IPS-15b (cell line): ENCODE results near the gene HOXB1.

Source experiments
- H3K27me3 ChIP-seq: one replicate; pipeline ENCODE4 v1.6.1; 2013; ENCODE audit warnings: low read length; ENCODE audit not compliant: control insufficient read depth, insufficient read depth
- H3K36me3 ChIP-seq: one replicate; pipeline ENCODE4 v1.6.1; 2013; ENCODE audit warnings: low read length; ENCODE audit not compliant: control insufficient read depth, insufficient read depth
- H3K4me1 ChIP-seq: one replicate; pipeline ENCODE4 v1.6.1; 2013; ENCODE audit warnings: mild to moderate bottlenecking, low read length; ENCODE audit not compliant: control insufficient read depth, insufficient read depth
- H3K4me3 ChIP-seq: one replicate; pipeline ENCODE4 v1.5.1; 2013; ENCODE audit warnings: low read depth, low read length
- H3K9ac ChIP-seq: one replicate; pipeline ENCODE4 v1.6.1; 2013; ENCODE audit warnings: low read depth, mild to moderate bottlenecking, low read length
- H3K9me3 ChIP-seq: one replicate; pipeline ENCODE4 v1.6.1; 2013; ENCODE audit warnings: mild to moderate bottlenecking, low read length; ENCODE audit not compliant: control insufficient read depth, insufficient read depth

The HOXB1 gene

DNA sequence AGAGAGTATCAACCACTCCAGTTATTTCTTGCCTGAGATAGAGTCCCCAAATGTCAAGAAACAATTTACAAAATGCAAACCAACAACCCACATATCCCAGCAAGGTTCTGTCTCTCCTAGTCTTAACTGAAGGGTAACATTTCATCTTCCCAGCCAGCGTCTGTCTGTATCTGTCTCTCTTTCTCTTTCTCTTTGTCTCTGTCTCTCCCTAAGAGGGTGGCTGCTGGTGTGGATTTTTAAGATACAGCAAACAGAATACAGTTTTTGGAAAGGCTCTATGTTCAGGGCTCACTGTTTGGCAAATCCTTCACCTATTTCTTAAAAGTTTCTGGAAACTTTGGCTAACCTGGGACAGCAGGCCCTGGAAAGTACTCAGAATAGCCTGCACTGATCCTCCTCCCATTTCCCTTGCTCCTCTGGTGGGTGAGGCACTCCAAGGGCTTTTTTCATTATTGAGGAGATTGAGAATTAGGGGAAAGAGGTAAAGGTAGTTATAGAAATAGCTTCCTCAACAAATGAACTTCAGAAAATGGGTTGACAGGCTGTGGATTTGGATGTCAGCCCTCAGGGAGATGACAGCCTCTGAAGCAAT is 41.1 kb upstream of the HOXB1 start:
- no peaks in the 10 kb centered on the region for H3K36me3 ChIP-seq
- no peaks in the 10 kb centered on the region for H3K9me3 ChIP-seq
- H3K4me3 ChIP-seq = peak overlapping the region; percentile 8
- peaks cover 99% of the 10 kb centered on the region for H3K27me3 ChIP-seq
- no peak overlapping the region for H3K9ac ChIP-seq
- H3K4me1 ChIP-seq = peaks cover 4% of the 10 kb centered on the region

DNA sequence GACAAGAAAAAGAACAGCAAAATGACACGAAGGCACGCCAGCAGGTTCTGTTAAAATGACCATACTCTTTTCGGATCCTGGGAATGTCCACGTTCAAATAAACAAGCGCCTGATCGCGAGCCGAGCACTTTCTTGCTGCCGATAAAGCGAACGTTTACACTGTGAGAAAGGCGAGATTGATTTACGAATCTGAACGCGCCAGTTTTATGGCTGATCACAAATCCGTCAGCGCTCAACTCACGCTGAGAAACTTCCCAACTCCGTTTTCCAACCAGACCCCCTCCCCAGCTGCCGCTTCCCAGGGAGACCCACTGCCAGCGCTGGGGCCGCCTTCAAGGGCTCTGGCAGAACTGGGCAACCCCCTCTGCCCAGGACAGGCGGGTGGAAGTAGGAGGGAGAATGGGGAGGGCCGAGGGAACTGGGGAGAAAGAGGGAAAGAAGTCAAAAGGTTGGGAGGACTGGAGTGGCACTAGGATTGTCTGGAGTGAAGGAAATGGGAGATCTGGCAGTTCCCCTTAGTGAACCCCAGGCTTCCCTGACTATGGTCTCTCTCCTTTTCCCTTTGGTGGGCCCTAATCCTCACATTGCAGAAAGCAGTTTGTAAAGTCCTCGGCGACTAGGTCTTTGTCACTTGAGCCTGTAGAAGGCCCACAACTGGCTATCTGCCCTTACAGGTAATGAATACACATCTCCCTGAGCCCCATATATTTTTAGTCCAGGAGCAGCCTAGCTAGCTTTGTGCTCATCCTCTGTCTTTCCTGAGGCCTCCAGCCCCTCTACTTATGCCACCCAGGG is 40.4 kb upstream of the HOXB1 start:
- H3K4me3 ChIP-seq = peak overlapping the region; percentile 7
- H3K9ac ChIP-seq = no peak overlapping the region
- no peaks in the 10 kb centered on the region for H3K36me3 ChIP-seq
- peaks cover 4% of the 10 kb centered on the region for H3K4me1 ChIP-seq
- no peaks in the 10 kb centered on the region for H3K9me3 ChIP-seq
- H3K27me3 ChIP-seq = peaks cover 100% of the 10 kb centered on the region

DNA sequence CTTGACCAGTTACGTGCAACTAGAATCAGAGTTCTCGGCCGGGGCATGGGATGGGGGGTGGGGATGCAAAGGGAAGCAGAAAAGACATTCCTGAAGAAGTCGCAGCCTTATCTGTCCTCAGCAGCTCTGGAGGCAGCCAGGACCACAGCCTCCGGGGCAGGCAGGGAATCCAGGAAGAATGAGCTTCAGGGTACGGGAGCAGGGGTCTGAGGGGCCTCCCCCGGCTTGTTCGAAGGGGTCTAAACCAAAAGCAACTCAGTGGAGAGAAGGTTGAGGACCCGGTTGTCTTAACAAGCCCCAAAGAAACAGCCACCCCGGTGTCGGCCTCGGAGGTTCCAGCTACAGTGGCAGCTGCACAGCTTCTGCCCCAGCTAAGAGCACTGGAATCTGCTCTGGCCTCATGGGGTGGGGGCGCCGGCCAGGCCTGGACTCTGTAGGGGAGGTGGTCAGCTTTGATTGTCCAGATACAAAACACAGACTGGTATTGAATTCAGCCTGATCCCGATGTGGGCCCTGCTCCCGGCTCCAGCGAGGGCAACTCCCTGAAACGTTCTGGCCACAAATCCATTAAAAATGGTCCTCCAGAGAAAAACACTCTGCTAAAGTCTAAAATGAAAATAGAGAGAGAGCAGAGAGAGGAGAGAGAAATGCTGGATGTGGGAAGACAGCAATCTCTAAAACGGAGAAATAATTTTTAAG is 39.7 kb upstream of the HOXB1 start:
- peaks cover 100% of the 10 kb centered on the region for H3K27me3 ChIP-seq
- peaks cover 4% of the 10 kb centered on the region for H3K4me1 ChIP-seq
- H3K9me3 ChIP-seq = no peaks in the 10 kb centered on the region
- H3K36me3 ChIP-seq = no peaks in the 10 kb centered on the region
- no peak overlapping the region for H3K9ac ChIP-seq
- peak overlapping the region; percentile 13 for H3K4me3 ChIP-seq

DNA sequence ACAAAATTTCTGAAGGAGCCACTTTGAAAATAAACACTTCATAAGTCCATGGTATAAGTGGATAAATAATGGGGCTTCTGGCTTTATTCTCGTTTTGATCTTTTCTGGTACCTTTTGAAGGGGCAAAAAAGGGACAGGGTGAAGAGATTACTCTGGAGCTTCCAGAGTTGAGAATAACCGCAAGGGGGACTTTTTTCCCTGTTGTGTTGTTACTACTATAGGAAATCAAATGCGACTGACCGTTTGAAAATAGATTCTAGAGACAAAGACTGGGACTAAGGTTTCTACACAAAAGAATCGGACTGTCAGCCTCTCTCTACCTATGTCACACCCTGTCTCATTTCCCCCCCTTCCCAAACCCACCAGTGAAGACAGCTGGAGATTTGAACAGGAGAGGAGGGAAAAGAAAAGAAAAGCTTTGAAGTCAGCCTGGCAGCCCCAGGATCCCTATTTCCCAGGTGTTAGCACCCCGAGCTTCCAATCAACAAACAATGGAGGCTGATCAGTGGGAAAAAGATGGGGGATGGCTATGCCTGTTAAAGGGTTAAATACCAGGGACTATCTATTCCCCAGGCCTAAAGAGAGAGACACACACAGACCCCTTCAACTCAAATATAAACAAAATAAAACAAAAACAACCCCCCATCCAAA is 39.0 kb upstream of the HOXB1 start:
- H3K9ac ChIP-seq = no peak overlapping the region
- H3K36me3 ChIP-seq = no peaks in the 10 kb centered on the region
- H3K4me3 ChIP-seq = peak overlapping the region; percentile 13
- peaks cover 5% of the 10 kb centered on the region for H3K4me1 ChIP-seq
- peaks cover 100% of the 10 kb centered on the region for H3K27me3 ChIP-seq
- no peaks in the 10 kb centered on the region for H3K9me3 ChIP-seq

DNA sequence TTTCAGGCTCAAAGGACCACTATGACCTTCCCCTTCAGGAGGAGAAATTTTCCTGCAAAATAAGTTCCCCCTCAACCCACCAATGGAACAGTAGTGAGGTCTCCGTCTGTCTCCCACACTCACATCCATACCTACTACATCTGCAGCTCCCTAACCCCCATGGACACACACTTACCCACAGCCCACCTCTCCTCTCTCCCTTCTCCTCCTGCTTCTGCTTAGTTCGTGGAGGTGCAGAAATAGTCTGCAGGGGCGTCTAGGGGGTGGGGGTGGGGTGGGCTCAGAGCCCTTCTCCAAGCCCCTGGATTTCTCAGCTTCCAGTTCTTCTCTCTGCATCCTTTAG is 38.4 kb upstream of the HOXB1 start:
- peak overlapping the region; percentile 22 for H3K4me3 ChIP-seq
- peaks cover 99% of the 10 kb centered on the region for H3K27me3 ChIP-seq
- H3K9ac ChIP-seq = no peak overlapping the region
- no peaks in the 10 kb centered on the region for H3K36me3 ChIP-seq
- no peaks in the 10 kb centered on the region for H3K9me3 ChIP-seq
- peaks cover 6% of the 10 kb centered on the region for H3K4me1 ChIP-seq

DNA sequence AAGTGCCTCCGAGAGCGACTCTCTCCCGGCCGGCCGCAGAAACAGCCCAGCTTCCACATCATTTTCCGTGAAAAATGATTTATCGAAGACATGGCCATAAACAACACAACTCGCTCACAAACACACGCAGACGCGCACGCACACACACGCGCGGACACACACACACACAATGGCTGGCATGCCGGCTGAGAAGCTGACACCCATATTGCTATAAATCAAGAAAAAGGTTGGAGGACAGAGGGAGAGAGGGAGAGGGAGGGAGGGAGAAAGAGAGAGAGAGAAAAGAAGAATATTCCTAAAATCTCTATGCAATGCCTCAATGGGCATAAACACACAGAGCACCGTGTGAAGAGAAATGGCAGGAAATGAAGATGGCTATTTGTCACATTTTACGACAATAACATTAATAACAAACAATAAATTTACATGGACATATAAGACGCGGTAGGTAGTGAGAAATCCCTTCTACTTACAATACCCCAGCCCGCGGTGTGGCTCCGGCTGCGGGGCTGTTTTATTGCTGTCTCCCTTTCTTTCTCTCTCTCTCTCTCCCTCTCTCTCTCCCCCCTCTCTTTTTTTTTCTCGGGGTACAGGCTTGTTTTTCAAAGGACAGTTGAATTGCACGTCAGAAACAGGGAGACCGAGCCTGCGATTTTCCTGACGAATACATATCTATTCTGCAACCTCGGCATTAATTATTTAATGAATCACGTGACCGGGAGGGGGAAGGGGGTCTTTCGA is 37.9 kb upstream of the HOXB1 start:
- H3K9me3 ChIP-seq = no peaks in the 10 kb centered on the region
- H3K27me3 ChIP-seq = peaks cover 97% of the 10 kb centered on the region
- H3K4me1 ChIP-seq = peaks cover 6% of the 10 kb centered on the region
- peak overlapping the region; percentile 22 for H3K4me3 ChIP-seq
- no peak overlapping the region for H3K9ac ChIP-seq
- no peaks in the 10 kb centered on the region for H3K36me3 ChIP-seq

DNA sequence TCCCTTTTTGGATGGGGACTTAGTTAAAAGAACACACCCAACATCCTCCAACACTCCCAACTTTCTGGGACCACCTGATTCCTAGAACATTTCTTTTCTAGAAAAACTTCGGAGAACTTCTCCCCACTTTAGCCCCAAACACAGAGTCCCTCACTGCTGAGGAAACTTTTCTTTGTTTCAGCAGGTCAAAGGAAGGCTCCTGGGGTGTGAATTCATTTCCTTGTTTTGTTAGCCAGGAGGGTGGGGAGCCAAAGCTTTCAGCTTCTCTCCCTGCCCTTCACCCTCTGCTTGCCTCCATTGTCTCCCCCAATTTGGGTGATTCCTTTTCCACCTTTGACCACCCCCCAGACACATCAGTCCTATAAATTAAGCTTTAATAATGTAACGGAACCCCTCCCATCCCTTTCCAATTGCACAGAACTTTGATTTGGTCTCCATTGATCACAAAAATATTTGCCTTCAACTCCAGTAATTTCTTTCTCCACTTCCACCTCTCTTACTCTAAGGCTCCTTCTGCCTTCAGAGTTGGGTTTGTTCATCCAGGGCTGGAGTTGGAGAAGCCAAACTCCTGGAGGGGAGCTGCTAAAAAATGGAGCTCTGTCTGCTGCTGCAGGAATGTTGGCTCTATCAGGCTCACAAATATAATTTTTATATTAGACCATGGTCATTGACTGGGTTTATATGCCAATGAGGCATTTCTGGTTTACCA is 37.0 kb upstream of the HOXB1 start:
- H3K9me3 ChIP-seq = no peaks in the 10 kb centered on the region
- no peak overlapping the region for H3K9ac ChIP-seq
- H3K4me3 ChIP-seq = peak overlapping the region; percentile 6
- H3K27me3 ChIP-seq = peaks cover 97% of the 10 kb centered on the region
- no peaks in the 10 kb centered on the region for H3K36me3 ChIP-seq
- peaks cover 6% of the 10 kb centered on the region for H3K4me1 ChIP-seq

DNA sequence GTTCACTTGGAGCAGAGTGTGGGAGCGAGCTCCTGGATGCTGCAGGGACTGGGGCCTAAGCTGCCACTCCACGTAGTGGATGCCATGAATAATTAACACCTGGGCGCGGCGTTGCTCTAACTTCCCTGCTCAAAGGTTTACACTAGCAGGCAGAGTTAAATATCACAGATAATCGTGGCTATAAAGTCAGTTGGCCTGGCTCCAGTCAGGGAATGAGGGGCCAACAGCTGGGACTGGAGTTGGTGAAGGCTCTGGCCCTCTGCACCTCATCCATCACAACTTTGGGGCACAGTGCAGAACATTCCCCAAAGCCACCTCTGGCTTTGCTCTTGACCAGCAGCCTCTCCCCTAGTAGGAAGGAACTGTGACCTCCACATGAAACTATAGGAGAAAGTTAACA is 36.4 kb upstream of the HOXB1 start:
- Histone ChIP-seq H3K36me3 (no peaks in the 10 kb centered on the region), H3K9ac (no peak overlapping the region), H3K4me3 (peak overlapping the region; percentile 6), H3K27me3 (peaks cover 97% of the 10 kb centered on the region), H3K4me1 (peaks cover 6% of the 10 kb centered on the region), H3K9me3 (no peaks in the 10 kb centered on the region)

DNA sequence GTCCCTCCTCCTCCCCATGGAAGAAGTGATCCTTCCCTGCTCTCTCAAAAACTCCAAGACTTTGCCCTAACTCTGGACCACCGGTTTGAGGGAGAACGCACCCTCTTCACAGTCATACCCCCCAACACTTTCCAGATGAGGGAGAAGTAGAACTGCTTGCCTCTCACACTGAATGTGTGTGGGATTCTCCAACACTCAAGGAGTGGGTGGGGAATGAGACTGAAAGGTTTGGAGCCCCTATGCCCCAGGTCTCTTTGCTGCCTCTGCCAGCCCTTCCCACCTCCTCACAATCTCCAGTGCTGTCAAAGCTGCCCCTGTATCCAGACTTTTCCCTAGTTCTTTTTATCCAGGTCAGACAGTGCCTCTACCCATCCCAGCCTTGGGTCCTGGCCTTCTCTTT is 35.9 kb upstream of the HOXB1 start:
- no peaks in the 10 kb centered on the region for H3K36me3 ChIP-seq
- peaks cover 6% of the 10 kb centered on the region for H3K4me1 ChIP-seq
- no peak overlapping the region for H3K9ac ChIP-seq
- H3K27me3 ChIP-seq = peaks cover 97% of the 10 kb centered on the region
- H3K9me3 ChIP-seq = no peaks in the 10 kb centered on the region
- H3K4me3 ChIP-seq = peak overlapping the region; percentile 6

DNA sequence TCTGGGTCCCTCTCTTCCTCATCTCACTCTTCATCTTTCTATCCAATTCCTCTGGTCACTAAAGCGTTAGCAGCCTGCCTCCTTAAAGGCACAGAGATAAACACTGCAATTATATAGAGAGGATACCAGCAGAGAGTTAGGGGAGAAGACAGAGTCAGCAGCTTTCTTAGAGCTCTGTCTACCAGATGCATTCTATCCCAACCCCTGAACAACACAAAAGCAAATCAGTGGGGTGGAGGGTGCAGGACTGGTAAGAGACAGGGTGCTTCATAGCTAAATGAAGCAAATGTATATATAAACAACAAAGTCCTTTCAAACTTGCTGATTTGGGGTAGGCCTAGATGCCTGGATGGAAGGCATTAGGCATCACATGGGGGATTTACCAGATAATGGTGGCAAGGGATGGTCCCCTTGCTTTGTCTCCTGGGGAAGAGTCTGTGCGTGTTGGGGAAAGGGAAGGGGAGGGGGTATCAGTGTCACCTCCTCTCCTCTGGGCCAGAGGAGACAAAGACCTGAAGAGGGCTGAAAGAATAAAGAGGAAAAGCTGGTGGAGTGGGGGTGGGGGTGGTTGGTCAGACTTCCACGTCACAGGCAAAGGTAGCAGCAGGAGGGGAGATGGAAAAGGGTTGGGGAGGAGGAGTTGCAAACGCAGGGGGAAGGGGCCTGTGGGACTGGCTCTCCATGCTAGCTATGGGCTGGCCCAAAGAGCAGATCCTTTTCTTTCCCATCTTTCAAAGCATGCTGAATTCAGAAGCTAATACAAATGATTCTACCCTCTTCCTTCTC is 35.3 kb upstream of the HOXB1 start:
- peaks cover 6% of the 10 kb centered on the region for H3K4me1 ChIP-seq
- H3K27me3 ChIP-seq = peaks cover 97% of the 10 kb centered on the region
- no peaks in the 10 kb centered on the region for H3K9me3 ChIP-seq
- H3K9ac ChIP-seq = no peak overlapping the region
- peak overlapping the region; percentile 22 for H3K4me3 ChIP-seq
- H3K36me3 ChIP-seq = no peaks in the 10 kb centered on the region
